SKM-1 (cell line): ENCODE results near the gene PROKR1.
"Not testable (repeated sequence)": the region's sequence is repeated elsewhere in the genome, so short reads cannot be mapped to it uniquely, and the experiment has no call there.

Source experiments
- DNase-seq: peaks from one replicate; lab custom pipeline; 2025; ENCODE audit not compliant: unreplicated experiment; lab: John Stamatoyannopoulos, UW

The PROKR1 gene

DNA sequence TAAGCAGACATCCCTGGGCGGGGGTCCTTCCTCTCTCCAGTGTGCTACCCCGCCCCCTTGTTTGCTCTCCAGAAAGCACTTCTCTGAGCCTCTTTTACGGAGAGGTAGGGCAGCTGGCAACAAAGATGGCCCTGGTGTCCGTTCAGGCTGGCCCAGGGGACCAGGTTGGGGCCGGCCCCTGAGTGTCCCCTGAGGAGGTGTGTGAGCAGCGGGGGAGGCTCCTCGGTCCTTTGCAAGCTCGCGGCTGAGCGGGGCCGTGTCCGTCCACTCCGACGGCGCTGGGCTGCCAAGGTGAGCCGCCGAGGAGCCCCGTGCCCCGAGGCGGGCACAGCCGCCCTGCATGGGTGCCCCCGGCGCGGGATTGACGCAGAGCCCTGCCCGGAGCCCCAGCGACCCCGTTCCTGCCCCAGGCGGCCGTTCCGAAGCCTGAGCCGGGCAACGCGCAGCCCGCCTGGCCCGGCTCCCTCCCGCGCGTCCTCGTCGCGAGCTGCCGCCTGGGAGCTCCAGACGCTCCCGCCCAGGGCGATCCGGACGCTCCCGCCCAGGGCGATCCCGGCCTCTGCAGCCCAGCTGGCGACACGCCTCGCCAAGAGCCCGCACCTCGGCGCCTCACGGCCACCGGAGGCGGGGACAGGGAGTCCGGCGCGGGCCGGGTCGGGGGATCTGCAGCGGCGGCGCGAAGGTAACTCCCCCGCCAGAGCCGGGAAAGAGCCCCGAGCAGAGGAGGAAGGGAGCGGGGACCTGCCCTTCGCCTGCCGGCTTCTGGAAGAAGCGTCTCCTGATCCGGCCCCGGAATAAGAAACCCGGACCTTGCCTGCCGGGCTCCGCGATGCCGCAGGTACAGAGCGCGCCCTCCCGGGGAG lies at the start of gene PROKR1:
Gene PROKR1 (plus strand): TSS at position 569 of the 863 bp plus-strand sequence. CDS start 2,243 bp downstream, outside the sequence.
- DNase-seq, result no peak

- DNase-seq, result no peak
These were observed 49.3 kb upstream of the PROKR1 start for GRCh38 chr2:68594041-68594440.

- DNase-seq, result no peak
These were observed 48.5 kb upstream of the PROKR1 start for GRCh38 chr2:68594674-68595492.

DNA sequence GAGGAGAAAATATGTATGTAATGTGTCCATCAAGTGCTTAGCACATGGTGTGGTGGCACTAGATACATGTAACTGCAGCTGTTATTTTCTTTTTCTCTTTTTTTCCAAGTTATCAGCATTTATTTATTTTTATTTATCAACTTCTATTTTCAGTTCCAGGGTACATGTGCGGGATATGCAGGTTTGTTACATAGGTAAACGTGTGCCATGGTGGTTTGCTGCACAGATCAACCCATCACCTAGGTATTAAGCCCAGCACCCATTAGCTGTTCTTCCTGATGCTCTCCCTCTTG lies 47.9 kb upstream of the PROKR1 start:
- DNase-seq, result not testable (repeated sequence)

- DNase-seq, result not testable (repeated sequence)
These were observed 42.9 kb upstream of the PROKR1 start for GRCh38 chr2:68600495-68600894.

DNA sequence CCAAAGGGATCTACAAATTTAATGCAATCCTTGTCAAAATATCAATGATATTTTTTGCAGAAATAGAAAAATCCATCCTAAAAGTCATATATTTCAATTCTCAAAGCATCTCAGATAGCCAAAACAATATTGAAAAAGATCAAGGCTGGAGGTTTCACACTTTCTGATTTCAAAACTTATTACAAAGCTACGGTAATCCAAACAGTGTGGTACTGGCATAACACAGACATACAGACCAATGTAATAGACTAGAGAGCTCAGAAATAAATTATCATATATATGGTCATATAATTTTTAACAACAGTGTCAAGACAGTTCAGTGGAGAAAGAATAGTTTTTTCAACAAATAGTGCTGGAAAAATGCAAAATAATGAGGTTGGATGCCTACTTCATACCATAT lies 40.3 kb upstream of the PROKR1 start:
- no peak for DNase-seq

DNA sequence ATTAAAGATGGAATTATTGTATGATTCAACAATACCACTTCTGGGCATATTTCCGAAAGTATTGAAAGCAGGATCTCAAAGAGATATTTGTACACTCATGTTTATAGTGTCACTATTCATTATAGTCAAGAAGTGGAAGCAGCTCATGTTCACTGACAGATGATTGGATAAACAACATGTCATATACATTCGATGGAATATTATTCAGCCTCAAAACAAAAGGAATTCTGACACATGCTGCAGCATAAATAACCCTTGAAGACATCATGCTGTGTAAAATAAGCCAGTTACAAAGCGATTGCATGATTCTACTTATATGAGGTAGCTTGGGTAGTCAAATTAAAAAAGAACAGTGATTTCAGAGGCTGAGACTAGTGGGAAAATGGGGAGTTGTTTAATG lies 39.3 kb upstream of the PROKR1 start:
- no peak for DNase-seq

- DNase-seq, result no peak
These were observed 37.4 kb upstream of the PROKR1 start for GRCh38 chr2:68605939-68606338.

- no peak for DNase-seq
These were observed 36.6 kb upstream of the PROKR1 start for GRCh38 chr2:68606759-68607158.

GRCh38 chr2:68607837-68608236 lies 35.5 kb upstream of the PROKR1 start:
- DNase-seq, result no peak

GRCh38 chr2:68612765-68613519 lies 30.4 kb upstream of the PROKR1 start:
- DNase-seq, result no peak

DNA sequence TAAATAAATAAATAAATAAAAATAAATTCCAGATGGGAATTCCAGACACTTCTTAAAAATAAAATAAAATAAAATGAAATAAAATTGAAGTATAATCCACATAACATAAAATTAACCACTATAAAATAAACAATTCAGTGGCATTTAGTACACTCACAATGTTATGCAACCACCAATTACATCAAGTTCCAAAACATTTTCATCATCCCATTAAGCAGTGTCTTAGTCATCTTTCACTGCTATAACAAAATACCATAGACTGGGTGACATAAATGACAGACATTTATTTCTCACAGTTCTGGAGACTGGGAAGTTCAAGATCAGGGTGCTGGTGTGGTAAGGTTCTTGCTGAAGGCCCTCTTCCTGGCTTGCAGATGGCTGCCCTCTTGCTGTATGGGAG lies 22.6 kb upstream of the PROKR1 start:
- DNase-seq, result no peak

DNA sequence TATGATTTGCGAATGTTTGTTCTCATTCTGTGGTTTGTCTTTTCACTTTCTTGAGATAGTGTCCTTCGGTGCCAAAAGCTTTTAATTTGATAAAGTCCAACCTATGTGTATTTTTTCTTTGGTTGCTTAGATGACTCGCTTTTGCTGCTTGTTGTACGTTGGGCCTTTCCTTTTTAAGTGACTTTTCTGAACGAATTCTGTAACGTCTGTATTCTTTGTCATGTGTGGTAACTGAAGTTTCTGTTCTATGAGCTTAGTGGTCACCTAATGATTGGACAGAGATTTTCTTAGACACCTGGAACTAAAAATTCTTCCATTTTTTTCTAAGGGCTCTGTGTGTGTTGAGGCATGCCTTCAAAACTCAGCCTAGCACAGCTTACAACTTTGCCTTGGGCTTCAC lies 19.6 kb upstream of the PROKR1 start:
- no peak for DNase-seq

- DNase-seq, result no peak
These were observed 15.8 kb upstream of the PROKR1 start for GRCh38 chr2:68627615-68628014.

DNA sequence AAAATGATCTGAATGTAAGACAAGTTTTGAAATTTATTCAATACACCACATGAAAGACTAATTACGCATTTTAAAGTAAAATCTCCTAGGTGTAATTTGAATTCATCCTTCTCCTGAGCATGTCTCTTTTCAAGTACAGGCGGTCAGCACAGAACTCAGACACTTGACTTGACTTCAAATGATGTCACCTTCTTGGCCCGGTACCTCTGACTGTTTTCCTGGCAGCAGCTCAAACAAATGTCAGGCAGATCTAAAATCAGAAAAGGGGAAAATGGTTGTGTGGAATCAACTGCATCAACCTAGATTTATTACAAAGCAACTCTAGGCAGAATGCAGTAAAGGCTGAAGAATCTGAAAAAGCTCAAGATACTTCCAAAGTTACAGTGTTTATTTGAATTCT lies 11.4 kb upstream of the PROKR1 start:
- no peak for DNase-seq

- DNase-seq, result no peak
These were observed 6.3 kb upstream of the PROKR1 start for GRCh38 chr2:68637047-68637446.

DNA sequence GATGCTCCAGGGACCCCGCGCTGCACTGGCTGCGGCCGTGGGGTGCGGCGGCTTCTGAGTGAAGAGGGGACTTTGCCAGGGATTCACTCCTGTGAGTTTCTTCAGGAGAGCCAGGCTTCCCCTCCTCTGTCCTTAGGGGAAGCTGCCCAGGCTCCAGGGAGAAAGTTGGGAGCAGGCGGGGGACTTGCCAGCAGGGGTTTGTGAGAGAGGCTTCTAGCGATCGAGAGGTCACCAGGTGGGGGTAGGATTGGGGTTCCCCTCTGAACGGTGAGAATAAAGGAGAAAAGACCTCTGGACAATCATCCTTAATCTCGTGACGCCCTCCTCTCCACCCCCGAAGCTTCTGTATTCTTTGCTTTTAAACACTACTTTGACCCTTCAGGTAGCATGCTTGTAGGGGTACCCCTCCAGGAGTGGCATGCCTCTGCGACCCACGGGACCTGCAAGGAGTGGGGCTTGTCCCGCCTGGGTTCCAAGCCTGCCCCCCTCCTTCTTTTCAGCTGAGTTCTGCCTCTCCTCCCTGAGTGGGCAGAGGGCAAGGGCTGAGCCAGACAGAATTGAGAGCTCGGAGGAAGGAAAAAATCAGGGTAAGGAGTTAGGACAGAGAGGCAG lies 601 bp downstream of the PROKR1 start:
- DNase-seq, result no peak

DNA sequence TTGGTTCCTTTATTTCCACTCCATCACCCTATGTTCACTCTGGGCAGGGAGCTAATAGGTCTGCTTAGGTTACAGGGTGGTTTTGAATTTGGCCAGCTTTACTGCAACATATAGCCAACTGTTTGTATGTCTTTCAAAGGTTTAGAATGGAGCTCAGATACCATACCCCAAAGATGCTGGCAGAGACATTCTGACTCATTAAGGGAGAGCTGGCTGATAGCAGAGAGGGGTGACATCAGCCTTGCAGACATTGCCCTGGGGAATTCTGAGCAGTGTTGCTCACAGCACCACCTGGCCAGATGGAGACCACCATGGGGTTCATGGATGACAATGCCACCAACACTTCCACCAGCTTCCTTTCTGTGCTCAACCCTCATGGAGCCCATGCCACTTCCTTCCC lies 2.1 kb downstream of the PROKR1 start:
- no peak for DNase-seq

- no peak for DNase-seq
These were observed 2.9 kb downstream of the PROKR1 start for GRCh38 chr2:68646303-68646702.

GRCh38 chr2:68650645-68651044 lies 7.3 kb downstream of the PROKR1 start:
- no peak for DNase-seq

DNA sequence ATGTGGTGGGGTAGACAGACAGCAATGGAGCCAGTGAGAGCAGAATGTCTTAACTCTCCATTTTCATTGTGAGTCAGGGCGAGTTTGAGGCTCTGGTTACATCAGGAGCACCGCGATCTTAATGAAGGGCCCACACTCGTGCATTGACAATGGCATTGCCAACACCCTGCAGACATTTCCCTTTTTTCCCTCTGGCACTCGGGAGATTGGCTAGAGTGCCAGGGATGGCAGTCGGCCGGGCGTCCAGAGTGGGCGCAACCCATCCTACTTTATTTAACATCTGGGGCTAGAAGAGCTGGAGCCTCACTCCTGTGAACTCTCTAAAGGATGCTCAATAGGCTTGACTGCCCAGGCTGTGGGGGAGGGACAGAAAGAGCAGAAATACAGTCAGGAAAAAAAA lies 9.7 kb downstream of the PROKR1 start:
- DNase-seq, result no peak
